ENCODE data around the gene SLC9A9. TPM values are rescaled to one million over a fixed set of nuclear protein-coding genes. Genes with fewer than 3 reads are reported as not detected.
"Not testable (repeated sequence)": the region's sequence is repeated elsewhere in the genome, so short reads cannot be mapped to it uniquely, and the experiment has no call there.

SLC9A9 gene
- total RNA-seq, 2 experiments from 2014 or later: 13.8 to 16.4 TPM

- H3K27me3 Mint-ChIP-seq; DNase-seq; H3K36me3 Mint-ChIP-seq (ENCODE audit: low read depth); POLR2A ChIA-PET; H3K27ac Mint-ChIP-seq; H3K9me3 Mint-ChIP-seq; H3K4me3 Mint-ChIP-seq: not testable (repeated sequence)
- CTCF ChIA-PET: interaction anchor here (1.2 kb wide), 1 partner anchor 14 kb away, joined by 3 read pairs; no protein-coding TSS in a partner anchor
- peaks cover 12% of the 10 kb centered on the region for H3K4me1 Mint-ChIP-seq
Measured at GRCh38 chr3:143279567-143279966, 568.7 kb downstream of the SLC9A9 start.

GRCh38 chr3:143278721-143279120 lies 569.5 kb downstream of the SLC9A9 start:
- ChIA-PET POLR2A (no interaction called here), CTCF (no interaction called here)
- no peak overlapping the region for H3K27ac Mint-ChIP-seq
- no peak overlapping the region for H3K4me3 Mint-ChIP-seq
- no peaks in the 10 kb centered on the region for H3K36me3 Mint-ChIP-seq (ENCODE audit: low read depth)
- DNase-seq: no peak
- peaks cover 3% of the 10 kb centered on the region for H3K9me3 Mint-ChIP-seq
- H3K4me1 Mint-ChIP-seq: peaks cover 12% of the 10 kb centered on the region
- H3K27me3 Mint-ChIP-seq: no peaks in the 10 kb centered on the region

DNA sequence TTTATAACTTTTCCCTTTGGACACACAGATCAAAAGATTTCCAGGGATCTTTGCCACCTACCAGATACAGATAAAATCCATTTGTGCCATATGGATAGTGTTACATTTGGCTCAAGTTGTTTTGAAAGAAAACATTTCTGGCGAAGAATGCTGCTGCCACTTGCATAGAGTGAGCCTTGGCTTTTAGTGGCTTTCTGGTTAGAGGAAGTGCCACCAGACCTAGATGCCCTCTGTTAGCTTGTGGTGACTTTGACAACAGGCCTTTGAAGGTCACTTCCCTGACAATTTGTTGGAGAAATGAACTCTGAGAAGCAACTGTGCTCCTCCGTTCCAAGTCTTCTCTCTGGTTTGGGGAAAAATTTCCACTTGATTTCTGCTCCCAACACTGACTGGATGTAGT lies 570.7 kb downstream of the SLC9A9 start:
- CTCF ChIA-PET: interaction anchor here (1.3 kb wide), 1 partner anchor 14 kb away, joined by 3 read pairs; no protein-coding TSS in a partner anchor
- POLR2A ChIA-PET: interaction anchor here (0.6 kb wide), 1 partner anchor 31 kb away, joined by 5 read pairs; no protein-coding TSS in a partner anchor

GRCh38 chr3:143276592-143276991 lies 571.7 kb downstream of the SLC9A9 start:
- Mint-ChIP-seq H3K4me3 (no peak overlapping the region), H3K36me3 (ENCODE audit: low read depth) (no peaks in the 10 kb centered on the region), H3K4me1 (peaks cover 12% of the 10 kb centered on the region), H3K27ac (no peak overlapping the region), H3K9me3 (peaks cover 3% of the 10 kb centered on the region), H3K27me3 (no peaks in the 10 kb centered on the region)
- CTCF ChIA-PET: interaction anchor here (1.0 to 1.3 kb wide), 3 partner anchors 11 to 34 kb away, joined by 3 to 4 read pairs (median 3); no protein-coding TSS in a partner anchor
- no peak for DNase-seq
- POLR2A ChIA-PET: no interaction called here

More for the DNA sequence above, 570.7 kb downstream of the SLC9A9 start:
- Mint-ChIP-seq H3K27ac (no peak overlapping the region), H3K4me3 (no peak overlapping the region), H3K36me3 (ENCODE audit: low read depth) (no peaks in the 10 kb centered on the region), H3K9me3 (peaks cover 3% of the 10 kb centered on the region), H3K4me1 (peaks cover 12% of the 10 kb centered on the region), H3K27me3 (no peaks in the 10 kb centered on the region)
- no peak for DNase-seq

DNA sequence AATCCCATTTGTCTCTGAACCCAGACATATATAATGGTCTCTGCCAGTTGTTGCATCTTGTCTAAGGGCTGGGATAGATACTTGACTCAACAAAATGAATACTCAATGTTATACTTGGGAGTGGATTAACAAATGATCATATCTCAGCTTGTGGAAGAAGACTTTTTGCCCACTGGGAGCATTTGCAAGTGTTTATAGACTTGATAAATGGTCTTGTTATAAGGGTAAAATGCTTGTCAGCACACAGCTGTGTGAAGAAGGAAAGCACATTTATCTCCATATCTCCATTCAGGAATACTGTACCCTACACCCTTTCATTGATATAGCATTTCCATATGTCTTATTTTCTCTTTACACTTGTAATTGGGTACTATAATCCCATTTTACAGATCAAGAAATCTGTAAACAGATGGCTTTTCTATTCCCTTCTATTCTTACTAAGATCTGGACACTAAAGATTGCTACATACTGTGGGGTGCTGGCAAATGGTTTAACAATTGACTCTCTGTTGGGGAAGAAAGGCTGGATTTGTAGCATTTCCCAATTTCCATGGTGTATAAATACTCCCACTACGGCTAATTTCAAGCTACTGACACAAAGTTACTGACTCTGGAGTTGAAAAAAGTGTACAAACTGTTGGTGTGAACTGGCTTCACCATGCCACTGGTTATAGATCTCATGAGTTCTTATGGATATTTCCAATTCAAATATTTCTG lies 574.1 kb downstream of the SLC9A9 start:
- Mint-ChIP-seq H3K27ac (no peak overlapping the region), H3K27me3 (no peaks in the 10 kb centered on the region), H3K4me1 (peaks cover 12% of the 10 kb centered on the region), H3K4me3 (no peak overlapping the region), H3K9me3 (no peaks in the 10 kb centered on the region), H3K36me3 (ENCODE audit: low read depth) (no peaks in the 10 kb centered on the region)
- ChIA-PET POLR2A (no interaction called here), CTCF (interaction anchor here (0.7 to 2.1 kb wide), 2 partner anchors 87 to 141 kb away, joined by 3 to 4 read pairs; no protein-coding TSS in a partner anchor)
- DNase-seq: no peak

- DNase-seq: no peak
- H3K27ac Mint-ChIP-seq: no peak overlapping the region
- no peaks in the 10 kb centered on the region for H3K9me3 Mint-ChIP-seq
- ChIA-PET POLR2A (no interaction called here), CTCF (interaction anchor here (0.9 to 1.6 kb wide), 3 partner anchors 14 to 74 kb away, joined by 3 to 4 read pairs (median 3); no protein-coding TSS in a partner anchor)
- H3K4me1 Mint-ChIP-seq: peaks cover under 1% of the 10 kb centered on the region
- no peak overlapping the region for H3K4me3 Mint-ChIP-seq
- no peaks in the 10 kb centered on the region for H3K36me3 Mint-ChIP-seq (ENCODE audit: low read depth)
- no peaks in the 10 kb centered on the region for H3K27me3 Mint-ChIP-seq
Measured at GRCh38 chr3:143271136-143271535, 577.1 kb downstream of the SLC9A9 start.

DNA sequence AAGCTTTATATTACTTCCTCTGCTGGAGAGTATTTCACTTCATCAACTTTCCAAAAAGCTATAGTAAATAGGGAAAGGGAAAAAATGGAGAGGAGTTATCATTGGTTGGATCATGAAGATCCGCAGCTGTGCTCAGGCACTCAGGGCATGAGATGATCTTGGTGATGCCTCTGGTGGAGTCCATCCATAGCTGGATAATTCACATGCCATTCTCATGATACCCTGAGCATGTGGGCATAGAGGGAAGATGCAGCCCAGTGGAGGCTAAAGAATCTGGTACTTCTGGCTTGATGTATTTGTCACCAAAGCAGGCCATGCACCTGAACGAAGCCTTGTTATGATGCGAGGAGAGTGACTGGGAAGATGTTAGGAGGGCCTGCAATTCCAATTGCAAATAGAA lies 578.5 kb downstream of the SLC9A9 start:
- ChIA-PET CTCF (no interaction called here), POLR2A (no interaction called here)
- H3K4me3 Mint-ChIP-seq: no peak overlapping the region
- DNase-seq: no peak
- peaks cover 4% of the 10 kb centered on the region for H3K36me3 Mint-ChIP-seq (ENCODE audit: low read depth)
- no peaks in the 10 kb centered on the region for H3K27me3 Mint-ChIP-seq
- no peaks in the 10 kb centered on the region for H3K9me3 Mint-ChIP-seq
- peaks cover 3% of the 10 kb centered on the region for H3K4me1 Mint-ChIP-seq
- no peak overlapping the region for H3K27ac Mint-ChIP-seq

DNA sequence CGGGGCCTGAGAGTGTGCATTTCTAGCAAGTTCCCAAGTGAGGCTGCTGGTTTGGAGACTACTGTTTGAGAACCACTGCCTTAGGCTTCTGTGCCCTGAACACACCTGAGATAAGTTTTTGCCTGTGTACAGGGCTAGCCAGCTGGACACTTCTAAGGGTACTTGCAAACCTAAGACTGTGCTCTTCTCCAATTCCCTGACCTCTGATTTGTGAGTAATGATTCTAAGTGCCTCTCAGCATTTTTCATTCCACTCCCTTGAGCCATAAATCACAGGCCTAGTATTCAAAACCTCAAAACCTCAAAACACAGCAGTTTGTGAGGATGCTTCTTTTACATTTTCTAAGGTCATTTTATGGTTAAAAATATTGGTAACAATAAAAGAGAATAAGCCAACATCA lies 580.3 kb downstream of the SLC9A9 start:
- Mint-ChIP-seq H3K4me1 (peaks cover 14% of the 10 kb centered on the region), H3K4me3 (no peak overlapping the region), H3K27me3 (no peaks in the 10 kb centered on the region), H3K9me3 (no peaks in the 10 kb centered on the region), H3K27ac (no peak overlapping the region), H3K36me3 (ENCODE audit: low read depth) (peaks cover 5% of the 10 kb centered on the region)
- ChIA-PET CTCF (interaction anchor here (0.7 kb wide), 1 partner anchor 21 kb away, joined by 3 read pairs; no protein-coding TSS in a partner anchor), POLR2A (no interaction called here)
- DNase-seq: no peak

GRCh38 chr3:143266927-143267326 lies 581.3 kb downstream of the SLC9A9 start:
- POLR2A ChIA-PET: no interaction called here
- CTCF ChIA-PET: no interaction called here
- no peak for DNase-seq
- Mint-ChIP-seq H3K9me3 (no peaks in the 10 kb centered on the region), H3K4me1 (peaks cover 14% of the 10 kb centered on the region), H3K36me3 (ENCODE audit: low read depth) (peaks cover 5% of the 10 kb centered on the region), H3K27me3 (no peaks in the 10 kb centered on the region), H3K4me3 (no peak overlapping the region), H3K27ac (no peak overlapping the region)

GRCh38 chr3:143266511-143266910 lies 581.8 kb downstream of the SLC9A9 start:
- Mint-ChIP-seq H3K36me3 (ENCODE audit: low read depth) (peaks cover 5% of the 10 kb centered on the region), H3K4me1 (peaks cover 14% of the 10 kb centered on the region), H3K27ac (no peak overlapping the region), H3K4me3 (no peak overlapping the region), H3K9me3 (no peaks in the 10 kb centered on the region), H3K27me3 (no peaks in the 10 kb centered on the region)
- POLR2A ChIA-PET: no interaction called here
- DNase-seq: no peak
- CTCF ChIA-PET: interaction anchor here (0.7 kb wide), 1 partner anchor 916 kb away, joined by 3 read pairs; no protein-coding TSS in a partner anchor

GRCh38 chr3:143265501-143266070 lies 582.7 kb downstream of the SLC9A9 start:
- H3K27ac Mint-ChIP-seq: no peak overlapping the region
- ChIA-PET POLR2A (no interaction called here), CTCF (interaction anchor here (1.1 to 1.3 kb wide), 2 partner anchors 10 to 15 kb away, joined by 3 to 4 read pairs; no protein-coding TSS in a partner anchor)
- H3K4me3 Mint-ChIP-seq: no peak overlapping the region
- H3K36me3 Mint-ChIP-seq (ENCODE audit: low read depth): peaks cover 5% of the 10 kb centered on the region
- DNase-seq: no peak
- H3K27me3 Mint-ChIP-seq: no peaks in the 10 kb centered on the region
- H3K9me3 Mint-ChIP-seq: no peaks in the 10 kb centered on the region
- peaks cover 14% of the 10 kb centered on the region for H3K4me1 Mint-ChIP-seq

DNA sequence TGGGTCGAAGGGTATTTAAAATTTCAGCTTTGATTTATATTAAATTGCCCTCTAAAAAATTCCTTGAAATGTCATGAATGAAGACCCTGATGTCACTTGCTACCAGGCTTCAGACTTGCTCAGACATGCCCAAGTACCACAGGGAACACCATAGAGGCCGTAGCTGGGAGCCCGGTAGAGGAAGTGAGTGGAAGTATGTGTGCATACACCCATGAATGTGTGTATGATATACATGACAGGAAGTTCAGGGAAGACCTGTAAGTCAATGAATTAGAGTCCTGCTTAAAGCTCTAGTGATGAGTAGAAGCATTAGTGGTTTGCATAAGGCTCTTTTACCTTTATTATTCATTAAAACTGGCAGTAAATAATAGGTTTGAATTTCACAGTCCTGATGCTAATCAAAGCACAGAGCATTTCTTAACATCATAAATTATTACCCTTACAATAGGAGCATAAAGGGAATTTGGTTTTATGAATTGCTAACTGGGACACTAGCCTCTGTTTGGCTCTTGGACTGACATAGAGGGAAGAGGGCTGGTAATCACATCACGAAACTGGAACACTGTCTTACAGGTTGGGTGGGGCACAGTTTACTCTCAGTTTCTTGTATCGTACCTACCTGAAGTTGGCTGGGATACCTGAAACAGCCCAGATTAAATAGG lies 584.3 kb downstream of the SLC9A9 start:
- H3K4me3 Mint-ChIP-seq: no peak overlapping the region
- H3K36me3 Mint-ChIP-seq (ENCODE audit: low read depth): peaks cover 5% of the 10 kb centered on the region
- H3K9me3 Mint-ChIP-seq: no peaks in the 10 kb centered on the region
- no peak for DNase-seq
- ChIA-PET CTCF (no interaction called here), POLR2A (no interaction called here)
- peak overlapping the region; percentile 69 for H3K27ac Mint-ChIP-seq
- no peaks in the 10 kb centered on the region for H3K27me3 Mint-ChIP-seq
- peaks cover 14% of the 10 kb centered on the region for H3K4me1 Mint-ChIP-seq

- H3K27me3 Mint-ChIP-seq: no peaks in the 10 kb centered on the region
- peaks cover 5% of the 10 kb centered on the region for H3K36me3 Mint-ChIP-seq (ENCODE audit: low read depth)
- no peak overlapping the region for H3K4me3 Mint-ChIP-seq
- H3K9me3 Mint-ChIP-seq: no peaks in the 10 kb centered on the region
- no peak for DNase-seq
- POLR2A ChIA-PET: no interaction called here
- peaks cover 14% of the 10 kb centered on the region for H3K4me1 Mint-ChIP-seq
- CTCF ChIA-PET: no interaction called here
- H3K27ac Mint-ChIP-seq: no peak overlapping the region
Measured at GRCh38 chr3:143261848-143262247, 586.4 kb downstream of the SLC9A9 start.
